NCI-H82 treated with DMSO at 0.1 percent for 48 hours (cell line): Measurements from ENCODE around the gene SPATA3.
"Not testable (repeated sequence)": the region's sequence is repeated elsewhere in the genome, so short reads cannot be mapped to it uniquely, and the experiment has no call there.

Experiments
- DNase-seq: peaks from one replicate; lab custom pipeline; 2025; ENCODE audit not compliant: unreplicated experiment; lab: John Stamatoyannopoulos, UW

Gene SPATA3

GRCh38 chr2:230968314-230968713 is 27.6 kb upstream of the SPATA3 start:
- not testable (repeated sequence) for DNase-seq

GRCh38 chr2:230968921-230969658 is 26.8 kb upstream of the SPATA3 start:
- DNase-seq, result no peak

- DNase-seq, result no peak
These were observed 26.3 kb upstream of the SPATA3 start for GRCh38 chr2:230969659-230970015.

GRCh38 chr2:230972046-230972445 is 23.9 kb upstream of the SPATA3 start:
- DNase-seq, result no peak

GRCh38 chr2:230974096-230974913 is 21.6 kb upstream of the SPATA3 start:
- no peak for DNase-seq

GRCh38 chr2:230975927-230976326 is 20.0 kb upstream of the SPATA3 start:
- no peak for DNase-seq

- DNase-seq, result no peak
These were observed 19.2 kb upstream of the SPATA3 start for GRCh38 chr2:230976671-230977171.

GRCh38 chr2:230980468-230980867 is 15.5 kb upstream of the SPATA3 start:
- DNase-seq, result no peak

- no peak for DNase-seq
These were observed 14.2 kb upstream of the SPATA3 start for GRCh38 chr2:230981704-230982103.

GRCh38 chr2:230982126-230982525 is 13.8 kb upstream of the SPATA3 start:
- no peak for DNase-seq

- DNase-seq, result no peak
These were observed 13.4 kb upstream of the SPATA3 start for GRCh38 chr2:230982528-230982927.

GRCh38 chr2:230983566-230983965 is 12.4 kb upstream of the SPATA3 start:
- no peak for DNase-seq

GRCh38 chr2:230984393-230985220 is 11.3 kb upstream of the SPATA3 start:
- no peak for DNase-seq

GRCh38 chr2:230985519-230986231 is 10.2 kb upstream of the SPATA3 start:
- no peak for DNase-seq

- DNase-seq, result no peak
These were observed 9.3 kb upstream of the SPATA3 start for GRCh38 chr2:230986520-230987136.

GRCh38 chr2:230987137-230988020 is 8.5 kb upstream of the SPATA3 start:
- peak; percentile 29 for DNase-seq

GRCh38 chr2:230989731-230990130 is 6.2 kb upstream of the SPATA3 start:
- no peak for DNase-seq

GRCh38 chr2:230990131-230990898 is 5.6 kb upstream of the SPATA3 start:
- no peak for DNase-seq

GRCh38 chr2:230990899-230991150 is 5.1 kb upstream of the SPATA3 start:
- DNase-seq, result no peak
